Measurements from ENCODE around the gene ARHGEF5. TPM values are rescaled to one million over a fixed set of nuclear protein-coding genes. Genes with fewer than 3 reads are reported as not detected.
"Not testable (repeated sequence)": the region's sequence is repeated elsewhere in the genome, so short reads cannot be mapped to it uniquely, and the experiment has no call there.

The ARHGEF5 gene
- polyA plus RNA-seq, 1 donor (not counting 4 experiments of a cell fraction or from before 2014, with no cell fraction given) = 24.2 TPM

- H3K4me3 ChIP-seq (ENCODE audit: control insufficient read depth in 2 of 3, extremely low read depth in 1 of 3, insufficient read depth in 2 of 3, low read depth in 1 of 3, low read length in 3 of 3); H3K27ac ChIP-seq (ENCODE audit: control insufficient read depth, insufficient read depth, low read length); H2AFZ ChIP-seq (ENCODE audit: control insufficient read depth, low read length); H3K9me1 ChIP-seq (ENCODE audit: control insufficient read depth, extremely low read depth, insufficient read depth, low read length); FAIRE-seq; H4K20me1 ChIP-seq (ENCODE audit: control insufficient read depth, extremely low read depth, insufficient read depth, low read length); H3K79me2 ChIP-seq (ENCODE audit: control insufficient read depth, insufficient read depth, low read length); H3K27me3 ChIP-seq (ENCODE audit: control insufficient read depth, extremely low read depth, insufficient read depth, low read length); H3K36me3 ChIP-seq (ENCODE audit: control insufficient read depth in 2 of 2, extremely low read depth in 1 of 2, insufficient read depth in 2 of 2, low read length in 2 of 2); H3K4me2 ChIP-seq (ENCODE audit: control insufficient read depth, extremely low read depth, insufficient read depth, low read depth, low read length); H3K4me1 ChIP-seq (ENCODE audit: control insufficient read depth, extremely low read depth, insufficient read depth, low read length); dilution Hi-C loops (cut with MboI; ENCODE audit: extremely low pct_ligation_motif_present, low sequenced_read_pairs); H3K9ac ChIP-seq (ENCODE audit: control insufficient read depth, extremely low read depth, insufficient read depth, low read length); H3K9me3 ChIP-seq (ENCODE audit: control insufficient read depth, low read depth, low read length); DNase-seq (ENCODE audit: low read depth, low spot score): not testable (repeated sequence)
Observed at GRCh38 chr7:144369221-144369620, 14.0 kb downstream of the ARHGEF5 start.

DNA sequence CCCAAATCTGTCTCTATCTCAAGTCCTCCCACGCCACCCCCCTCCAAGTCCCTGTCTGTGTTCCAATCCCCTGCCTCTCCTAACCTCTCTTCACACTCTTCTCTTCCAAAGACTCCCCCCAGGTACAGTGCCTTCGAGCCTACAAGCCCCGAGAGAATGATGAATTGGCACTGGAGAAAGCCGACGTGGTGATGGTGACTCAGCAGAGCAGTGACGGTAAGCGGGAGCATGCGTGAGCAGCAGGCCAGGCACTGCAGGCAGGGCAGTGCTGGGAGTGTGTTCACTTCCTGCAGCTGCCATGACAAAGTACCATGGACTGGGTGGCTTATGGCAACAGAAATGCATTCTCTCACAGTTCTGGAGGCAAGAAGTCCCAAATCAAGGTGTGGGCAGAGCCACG lies 23.4 kb downstream of the ARHGEF5 start:
- Histone ChIP-seq H3K36me3 (ENCODE audit: control insufficient read depth in 2 of 2, extremely low read depth in 1 of 2, insufficient read depth in 2 of 2, low read length in 2 of 2) (peaks cover 11 to 20% of the 10 kb centered on the region in 2 experiments), H3K4me2 (ENCODE audit: control insufficient read depth, extremely low read depth, insufficient read depth, low read depth, low read length) (no peak overlapping the region), H3K4me1 (ENCODE audit: control insufficient read depth, extremely low read depth, insufficient read depth, low read length) (no peaks in the 10 kb centered on the region), H4K20me1 (ENCODE audit: control insufficient read depth, extremely low read depth, insufficient read depth, low read length) (no peaks in the 10 kb centered on the region), H3K79me2 (ENCODE audit: control insufficient read depth, insufficient read depth, low read length) (no peaks in the 10 kb centered on the region), H3K27ac (ENCODE audit: control insufficient read depth, insufficient read depth, low read length) (no peak overlapping the region), H2AFZ (ENCODE audit: control insufficient read depth, low read length) (no peak overlapping the region), H3K9me3 (ENCODE audit: control insufficient read depth, low read depth, low read length) (no peaks in the 10 kb centered on the region), H3K9ac (ENCODE audit: control insufficient read depth, extremely low read depth, insufficient read depth, low read length) (no peak overlapping the region), H3K4me3 (ENCODE audit: control insufficient read depth in 2 of 3, extremely low read depth in 1 of 3, insufficient read depth in 2 of 3, low read depth in 1 of 3, low read length in 3 of 3) (no peak overlapping the region), H3K9me1 (ENCODE audit: control insufficient read depth, extremely low read depth, insufficient read depth, low read length) (no peaks in the 10 kb centered on the region), H3K27me3 (ENCODE audit: control insufficient read depth, extremely low read depth, insufficient read depth, low read length) (no peaks in the 10 kb centered on the region)
- no peak for TF ChIP-seq EZH2 (IDR thresholded peaks at IDR 0.05; ENCODE audit: low read length)
- dilution Hi-C loops (cut with MboI; ENCODE audit: extremely low pct_ligation_motif_present, low sequenced_read_pairs) = no loop called here
- DNase-seq (ENCODE audit: low read depth, low spot score) = no peak
- no peak for FAIRE-seq

- Histone ChIP-seq H4K20me1 (ENCODE audit: control insufficient read depth, extremely low read depth, insufficient read depth, low read length) (no peaks in the 10 kb centered on the region), H3K9me1 (ENCODE audit: control insufficient read depth, extremely low read depth, insufficient read depth, low read length) (no peaks in the 10 kb centered on the region), H3K4me2 (ENCODE audit: control insufficient read depth, extremely low read depth, insufficient read depth, low read depth, low read length) (no peak overlapping the region), H3K36me3 (ENCODE audit: control insufficient read depth in 2 of 2, extremely low read depth in 1 of 2, insufficient read depth in 2 of 2, low read length in 2 of 2) (peaks cover 10 to 20% of the 10 kb centered on the region in 2 experiments), H3K9ac (ENCODE audit: control insufficient read depth, extremely low read depth, insufficient read depth, low read length) (no peak overlapping the region), H3K27ac (ENCODE audit: control insufficient read depth, insufficient read depth, low read length) (no peak overlapping the region), H3K9me3 (ENCODE audit: control insufficient read depth, low read depth, low read length) (no peaks in the 10 kb centered on the region), H3K4me1 (ENCODE audit: control insufficient read depth, extremely low read depth, insufficient read depth, low read length) (peaks cover 12% of the 10 kb centered on the region), H3K79me2 (ENCODE audit: control insufficient read depth, insufficient read depth, low read length) (no peaks in the 10 kb centered on the region), H3K4me3 (ENCODE audit: control insufficient read depth in 2 of 3, extremely low read depth in 1 of 3, insufficient read depth in 2 of 3, low read depth in 1 of 3, low read length in 3 of 3) (no peak overlapping the region), H2AFZ (ENCODE audit: control insufficient read depth, low read length) (no peak overlapping the region), H3K27me3 (ENCODE audit: control insufficient read depth, extremely low read depth, insufficient read depth, low read length) (no peaks in the 10 kb centered on the region)
- TF ChIP-seq CTCF (optimal IDR thresholded peaks at IDR 0.05 in 1 of 3, IDR thresholded peaks at IDR 0.05 in 1 of 3, conservative IDR thresholded peaks at IDR 0.05 in 1 of 3; ENCODE audit: extremely low read depth in 1 of 3, insufficient read depth in 2 of 3, low read length in 3 of 3) (no peak), EZH2 (IDR thresholded peaks at IDR 0.05; ENCODE audit: low read length) (no peak)
- dilution Hi-C loops (cut with MboI; ENCODE audit: extremely low pct_ligation_motif_present, low sequenced_read_pairs) = no loop called here
- FAIRE-seq (no peak), DNase-seq (ENCODE audit: low read depth, low spot score) (no peak)
Observed at GRCh38 chr7:144379776-144380384, 24.7 kb downstream of the ARHGEF5 start.

All from keratinocyte (primary cell).